Activated T-cell treated with anti-CD3 and anti-CD28 coated beads for 1 hour (primary cell): Measurements from ENCODE around the gene ISL2.
"Not testable (repeated sequence)": the region's sequence is repeated elsewhere in the genome, so short reads cannot be mapped to it uniquely, and the experiment has no call there.

ENCODE experiments used
- DNase-seq: peaks from one replicate; pipeline ENCODE4 v3.0.0-alpha.2; 2020; ENCODE audit warnings: low read depth

ISL2 gene

GRCh38 chr15:76336254-76337058, at the start of gene ISL2:
Gene ISL2, plus strand, starts transcription at chr15:76336773. Its CDS starts 111 bp downstream, at chr15:76336884.
- DNase-seq = no peak

DNA sequence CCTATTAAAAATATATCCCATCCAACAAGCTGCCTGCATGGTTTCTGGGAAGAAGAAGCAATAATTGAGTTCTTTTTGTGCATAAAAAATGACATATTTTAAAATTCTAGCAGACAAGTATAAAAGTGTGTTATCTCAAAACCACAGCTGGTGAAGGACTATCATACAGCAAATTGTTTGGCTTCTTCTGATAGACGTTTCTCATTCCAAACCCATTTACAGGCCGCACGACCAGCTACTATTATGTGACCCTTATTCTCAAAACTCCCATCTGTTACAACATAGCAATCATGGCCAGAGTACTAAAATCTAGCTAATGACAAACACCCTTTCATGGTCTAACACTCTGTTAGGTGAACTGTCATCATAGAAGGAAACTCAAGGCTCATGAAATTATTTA, 47.0 kb upstream of the ISL2 start:
- no peak for DNase-seq

- DNase-seq = no peak
Measured at GRCh38 chr15:76293361-76293760, 43.2 kb upstream of the ISL2 start.

DNA sequence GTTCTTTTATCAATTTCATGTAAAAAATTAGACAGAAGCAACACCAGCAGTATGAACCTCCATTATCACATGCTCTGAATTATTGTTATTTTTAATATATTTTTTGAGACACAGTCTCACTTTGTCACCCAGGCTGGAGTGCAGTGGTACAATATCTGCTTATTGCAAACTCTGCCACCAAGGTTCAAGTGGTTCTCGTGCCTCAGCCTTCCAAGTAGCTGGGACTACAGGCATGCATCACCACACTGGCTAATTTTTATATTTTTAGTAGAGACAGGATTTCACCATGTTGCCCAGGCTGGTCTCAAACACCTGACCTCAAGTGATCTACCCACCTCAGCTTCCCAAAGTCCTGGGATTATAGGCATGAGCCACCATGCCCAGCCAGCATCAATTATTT, 42.1 kb upstream of the ISL2 start:
- not testable (repeated sequence) for DNase-seq

DNA sequence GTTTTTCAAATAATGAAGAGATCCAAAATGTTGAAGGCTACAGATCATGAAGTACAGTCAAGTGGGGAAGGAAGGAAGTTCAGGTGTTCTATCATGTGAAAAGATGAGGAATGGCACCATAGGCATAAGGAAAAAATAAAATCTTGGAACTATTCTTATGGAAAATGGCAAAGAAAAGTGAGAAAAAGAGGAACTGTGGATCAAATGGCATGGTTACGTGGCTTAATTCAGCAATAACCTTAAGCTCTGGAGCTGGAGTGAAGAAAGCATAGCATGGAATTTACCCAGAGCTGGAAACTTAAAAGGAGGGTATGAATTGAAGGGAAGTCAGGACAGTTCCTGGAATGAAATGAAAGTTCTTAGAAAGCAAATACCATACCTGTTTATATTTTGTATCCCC, 39.7 kb upstream of the ISL2 start:
- DNase-seq = no peak

DNA sequence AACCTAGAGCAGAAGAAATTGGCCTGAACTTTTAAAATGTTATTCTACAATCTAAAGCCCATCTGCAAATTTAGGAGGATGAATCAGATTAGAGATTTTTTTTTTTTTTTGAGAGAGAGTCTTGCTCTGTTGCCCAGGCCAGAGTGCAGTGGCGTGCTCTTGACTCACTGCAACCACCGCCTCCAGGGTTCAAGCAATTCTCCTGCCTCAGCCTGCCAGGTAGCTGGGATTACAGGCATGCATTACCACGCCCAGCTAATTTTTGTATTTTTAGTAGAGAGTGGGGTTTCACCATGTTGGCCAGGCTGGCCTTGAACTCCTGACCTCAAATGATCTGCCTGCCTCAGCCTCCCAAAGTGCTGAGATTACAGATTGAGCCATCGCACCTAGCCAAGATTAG, 38.6 kb upstream of the ISL2 start:
- not testable (repeated sequence) for DNase-seq

GRCh38 chr15:76298986-76299385, 37.6 kb upstream of the ISL2 start:
- no peak for DNase-seq

- DNase-seq = no peak
Measured at GRCh38 chr15:76299786-76300185, 36.8 kb upstream of the ISL2 start.

DNA sequence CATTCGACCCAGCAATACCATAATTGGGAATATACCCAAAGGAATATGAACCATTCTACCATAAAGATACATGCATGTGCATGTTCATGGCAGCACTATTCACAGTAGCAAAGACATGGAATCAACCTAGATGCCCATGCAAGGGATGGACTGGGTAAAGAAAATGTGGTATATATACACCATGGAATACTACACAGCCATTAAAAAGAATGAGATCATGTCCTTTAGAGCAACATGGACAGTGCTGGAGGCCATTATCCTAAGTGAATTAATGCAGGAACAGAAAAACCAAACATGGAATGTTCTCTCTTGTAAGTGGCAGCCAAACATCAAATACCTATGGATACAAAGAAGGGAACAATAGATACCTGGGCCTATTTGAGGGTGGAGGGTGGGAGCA, 32.7 kb upstream of the ISL2 start:
- DNase-seq = no peak

GRCh38 chr15:76309601-76310330, 26.8 kb upstream of the ISL2 start:
- no peak for DNase-seq

GRCh38 chr15:76310475-76311099, 26.0 kb upstream of the ISL2 start:
- no peak for DNase-seq

GRCh38 chr15:76311100-76311953, 25.2 kb upstream of the ISL2 start, which contains the start of gene ETFA:
Gene ETFA, minus strand, starts transcription at chr15:76311469. Its CDS starts 81 bp downstream, at chr15:76311388.
- peak; percentile 81 for DNase-seq

DNA sequence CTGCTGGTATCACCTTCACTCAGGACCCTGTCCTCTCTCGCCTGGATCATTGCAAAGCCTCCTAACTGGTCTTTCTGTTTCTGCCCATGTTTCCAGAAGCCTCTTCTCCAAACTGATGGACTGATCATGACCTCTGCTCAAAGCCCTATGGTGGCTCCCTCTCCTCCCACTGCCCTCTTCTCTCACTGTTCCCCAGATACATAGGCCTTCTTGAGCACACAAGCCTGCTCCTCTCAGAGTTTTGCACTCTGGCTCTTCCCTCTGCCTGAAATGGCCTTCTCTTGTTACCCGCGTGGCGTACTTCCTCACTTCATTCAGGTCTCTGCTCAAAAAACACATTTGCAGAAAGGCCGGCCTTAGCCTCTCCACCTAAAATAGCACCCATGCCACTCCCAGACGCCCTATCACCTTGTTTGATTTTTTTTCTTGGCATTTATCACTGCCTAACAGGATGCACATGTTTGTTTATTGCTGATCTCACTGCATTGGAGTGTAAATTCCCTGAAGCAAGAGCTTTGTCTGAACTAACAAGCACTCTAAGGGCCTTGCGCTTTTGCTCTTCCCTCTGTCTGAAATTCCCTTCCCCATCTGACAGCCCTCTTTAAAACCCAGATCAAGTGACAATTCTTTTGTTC, 23.9 kb upstream of the ISL2 start:
- DNase-seq = no peak

DNA sequence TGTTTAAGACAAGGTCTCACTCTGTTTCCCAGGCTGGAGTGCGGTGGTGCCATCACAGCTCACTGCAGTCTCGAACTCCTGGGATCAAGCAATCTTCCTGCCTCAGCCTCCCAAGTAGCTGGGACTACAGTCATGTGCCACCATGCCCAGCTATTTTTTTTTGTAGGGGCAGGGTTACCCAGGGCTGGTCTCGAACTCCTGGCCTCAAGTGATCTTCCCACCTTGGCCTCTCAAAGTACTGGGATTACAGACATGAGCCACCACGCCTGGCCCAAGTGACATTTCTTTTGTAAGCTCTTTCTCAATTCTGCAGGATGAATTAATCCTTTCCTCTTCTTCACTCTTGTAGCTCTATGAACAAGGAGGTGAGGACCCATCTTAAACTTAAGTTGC, 23.4 kb upstream of the ISL2 start:
- DNase-seq = not testable (repeated sequence)

DNA sequence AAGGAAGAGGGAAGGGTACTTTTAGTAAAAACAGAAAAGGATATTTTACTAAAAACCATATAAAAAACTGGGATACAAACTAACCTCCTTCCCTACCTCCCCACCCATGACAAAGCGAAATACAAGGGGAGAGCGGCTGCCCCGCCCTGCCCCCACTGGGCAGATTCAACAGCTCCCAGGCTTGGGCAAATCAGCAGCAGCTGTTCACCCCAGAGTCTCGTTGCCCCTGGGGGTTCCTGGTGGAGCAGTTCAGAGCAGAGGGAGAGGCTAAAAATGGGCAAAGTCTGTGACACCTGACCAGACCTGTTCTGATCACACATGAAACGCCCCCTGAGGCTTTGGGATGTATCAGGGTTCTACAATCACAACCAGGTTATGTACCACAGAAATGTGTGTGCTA, 22.8 kb upstream of the ISL2 start:
- DNase-seq = no peak

GRCh38 chr15:76320012-76320411, 16.6 kb upstream of the ISL2 start:
- no peak for DNase-seq

- DNase-seq = no peak
Measured at GRCh38 chr15:76321171-76321570, 15.4 kb upstream of the ISL2 start.

DNA sequence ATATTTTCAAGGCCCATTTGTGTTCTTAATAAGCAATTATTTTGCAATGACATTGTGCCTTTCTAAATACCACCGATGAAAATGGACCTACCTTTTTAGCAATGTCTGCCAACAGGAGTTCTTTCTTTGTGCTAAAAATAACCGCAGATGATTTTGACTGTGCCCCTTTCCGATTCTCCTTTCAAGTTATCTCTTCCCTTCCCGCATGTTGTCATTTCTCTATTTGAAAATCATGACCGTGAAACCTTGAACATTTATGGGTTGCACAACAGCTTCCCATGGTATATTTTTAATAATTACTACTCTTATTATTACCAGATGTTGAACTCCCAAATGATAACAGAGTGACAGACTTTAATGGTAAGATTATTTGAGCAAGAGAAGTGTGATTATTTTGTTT, 15.0 kb upstream of the ISL2 start:
- DNase-seq = no peak

DNA sequence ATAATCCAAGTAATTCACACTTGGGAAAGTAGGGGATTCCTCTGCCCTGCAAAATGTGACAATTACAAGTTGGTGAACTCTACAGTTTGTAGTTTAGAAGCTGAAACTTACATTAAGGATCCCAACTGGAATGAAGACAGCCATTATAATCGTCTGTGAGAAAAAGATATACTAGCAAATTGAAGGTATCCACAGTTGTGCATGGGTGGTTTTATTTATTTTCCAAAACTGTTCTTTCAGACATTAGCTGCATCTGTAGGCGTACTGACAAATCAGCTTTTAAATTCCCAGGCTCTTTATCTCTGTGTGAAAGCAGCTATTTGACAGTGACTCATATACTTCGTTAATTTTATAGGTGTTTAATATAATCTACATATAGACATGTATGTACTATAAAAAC, 12.5 kb upstream of the ISL2 start:
- no peak for DNase-seq

- no peak for DNase-seq
Measured at GRCh38 chr15:76325704-76326103, 10.9 kb upstream of the ISL2 start.
